Measurements from ENCODE around the gene COL20A1.

COL20A1 gene

GRCh38 chr20:63261060-63261794 is 31.8 kb upstream of the COL20A1 start:
- DNase-seq = no peak

- DNase-seq = no peak
These were observed 31.0 kb upstream of the COL20A1 start for GRCh38 chr20:63261795-63262528.

GRCh38 chr20:63262836-63263235 is 30.1 kb upstream of the COL20A1 start:
- no peak for DNase-seq

- no peak for DNase-seq
These were observed 29.0 kb upstream of the COL20A1 start for GRCh38 chr20:63264000-63264399.

- DNase-seq = no peak
These were observed 28.5 kb upstream of the COL20A1 start for GRCh38 chr20:63264519-63264918.

- no peak for DNase-seq
These were observed 27.0 kb upstream of the COL20A1 start for GRCh38 chr20:63265891-63266515.

GRCh38 chr20:63267691-63268090 is 25.3 kb upstream of the COL20A1 start:
- no peak for DNase-seq

GRCh38 chr20:63268256-63268655 is 24.7 kb upstream of the COL20A1 start:
- no peak for DNase-seq

GRCh38 chr20:63268671-63269439 is 24.1 kb upstream of the COL20A1 start:
- DNase-seq = peak; percentile 79

GRCh38 chr20:63269724-63270123 is 23.3 kb upstream of the COL20A1 start:
- no peak for DNase-seq

- no peak for DNase-seq
These were observed 22.2 kb upstream of the COL20A1 start for GRCh38 chr20:63270606-63271325.

- peak; percentile 96 for DNase-seq
These were observed 20.6 kb upstream of the COL20A1 start, which contains the start of gene ARFGAP1 for GRCh38 chr20:63272105-63273058. Gene ARFGAP1 (plus strand): TSS chr20:63272813. CDS start chr20:63275581, 2,768 bp downstream.

GRCh38 chr20:63273059-63273579 is 19.9 kb upstream of the COL20A1 start:
- no peak for DNase-seq

- DNase-seq = peak; percentile 60
These were observed 19.2 kb upstream of the COL20A1 start for GRCh38 chr20:63273635-63274380.

- DNase-seq = no peak
These were observed 18.4 kb upstream of the COL20A1 start for GRCh38 chr20:63274381-63275228.

GRCh38 chr20:63275825-63276224 is 17.2 kb upstream of the COL20A1 start:
- no peak for DNase-seq

GRCh38 chr20:63276956-63277355 is 16.0 kb upstream of the COL20A1 start:
- no peak for DNase-seq

- DNase-seq = no peak
These were observed 15.3 kb upstream of the COL20A1 start for GRCh38 chr20:63277466-63278272.

Data from islet precursor cell (in vitro differentiated cells).